Ectodermal cell (in vitro differentiated cells): Measurements from ENCODE around the gene PIK3R1.

Source experiments
- H3K27ac ChIP-seq: 2 replicates; pipeline ENCODE4 v1.7.0; 2013; ENCODE audit warnings: mild to moderate bottlenecking, low read depth, low read length; ENCODE audit not compliant: insufficient read depth, poor library complexity, severe bottlenecking
- H3K27me3 ChIP-seq: 2 replicates; pipeline ENCODE4 v1.7.0; 2013; ENCODE audit warnings: mild to moderate bottlenecking, low read length; ENCODE audit not compliant: insufficient read depth, control insufficient read depth, poor library complexity, severe bottlenecking
- H3K36me3 ChIP-seq: one replicate; pipeline ENCODE4 v1.7.0; 2013; ENCODE audit warnings: low read length; ENCODE audit not compliant: control insufficient read depth, insufficient read depth
- H3K4me1 ChIP-seq: one replicate; pipeline ENCODE4 v1.7.0; 2013; ENCODE audit warnings: low read length; ENCODE audit not compliant: control insufficient read depth, insufficient read depth
- H3K4me3 ChIP-seq: 2 replicates; pipeline ENCODE4 v1.7.0; 2013; ENCODE audit warnings: low read depth, low read length, control low read depth; ENCODE audit not compliant: insufficient read depth
- H3K9me3 ChIP-seq: 2 replicates; pipeline ENCODE4 v1.7.0; 2013; ENCODE audit warnings: mild to moderate bottlenecking, low read length, moderate library complexity; ENCODE audit not compliant: control insufficient read depth
- WGBS, 2 experiments: methylation state at CpG; one replicate each; pipeline ENCODE4 v1.1.7; 2013; ENCODE audit warnings: missing lambda C conversion rate in 2 of 2; 5-methylcytosine and 5-hydroxymethylcytosine counted together

The PIK3R1 gene

DNA sequence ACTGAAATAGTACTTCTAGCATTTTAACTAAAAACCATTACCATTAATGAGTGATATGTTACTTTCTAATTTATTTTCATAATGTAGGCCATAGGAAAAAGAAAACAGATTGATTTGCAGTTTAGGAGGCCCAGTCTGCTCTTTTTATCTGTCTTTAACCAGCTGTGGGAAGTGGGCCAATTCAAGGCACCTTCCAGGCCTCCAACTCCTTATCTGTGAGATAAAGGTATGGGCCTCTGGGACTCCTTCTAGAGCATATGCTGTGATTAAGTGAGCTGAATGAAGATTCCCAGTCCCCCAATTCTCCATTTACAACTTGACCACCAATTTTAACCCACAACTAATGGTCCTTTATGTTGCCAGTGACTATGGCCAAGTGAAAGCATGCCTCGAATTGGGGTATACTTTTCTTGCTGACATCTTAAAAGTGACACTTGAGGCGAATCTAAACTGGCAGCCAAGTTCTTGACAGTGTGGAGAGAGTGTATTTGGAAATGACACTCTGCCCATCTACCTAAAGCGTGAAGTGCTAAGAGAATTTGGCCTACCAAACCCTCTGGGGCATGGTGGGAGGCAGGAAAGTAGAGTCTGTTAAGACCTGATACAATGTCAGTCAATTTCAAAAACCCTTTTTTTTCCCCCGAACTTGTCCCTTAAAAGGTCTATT is 88.3 kb downstream of the PIK3R1 start:
- Histone ChIP-seq H3K4me1 (no peaks in the 10 kb centered on the region), H3K27me3 (no peaks in the 10 kb centered on the region), H3K27ac (no peak overlapping the region), H3K36me3 (no peaks in the 10 kb centered on the region), H3K4me3 (no peak overlapping the region), H3K9me3 (no peaks in the 10 kb centered on the region)
- WGBS, 2 experiments, result 89 to 96% methylated on average over 3 to 4 of the region's 4 CpGs

- 100% methylated on average over 1 to 2 of the region's 3 CpGs for WGBS, 2 experiments
- Histone ChIP-seq H3K27ac (no peak overlapping the region), H3K4me1 (no peaks in the 10 kb centered on the region), H3K36me3 (no peaks in the 10 kb centered on the region), H3K4me3 (no peak overlapping the region), H3K9me3 (no peaks in the 10 kb centered on the region), H3K27me3 (no peaks in the 10 kb centered on the region)
These were observed 89.0 kb downstream of the PIK3R1 start for GRCh38 chr5:68304421-68305052.

GRCh38 chr5:68305223-68305870 is 89.8 kb downstream of the PIK3R1 start:
- H3K27ac ChIP-seq, result no peak overlapping the region
- H3K36me3 ChIP-seq, result no peaks in the 10 kb centered on the region
- H3K4me3 ChIP-seq, result no peak overlapping the region
- no peaks in the 10 kb centered on the region for H3K9me3 ChIP-seq
- H3K27me3 ChIP-seq, result no peaks in the 10 kb centered on the region
- H3K4me1 ChIP-seq, result no peaks in the 10 kb centered on the region
- WGBS, 2 experiments, result 89 to 96% methylated on average over 1 of the region's 1 CpG

GRCh38 chr5:68306361-68307014 is 90.9 kb downstream of the PIK3R1 start:
- WGBS, 2 experiments, result 91 to 94% methylated on average over 7 of the region's 7 CpGs
- H3K4me3 ChIP-seq, result no peak overlapping the region
- no peaks in the 10 kb centered on the region for H3K9me3 ChIP-seq
- H3K27ac ChIP-seq, result no peak overlapping the region
- no peaks in the 10 kb centered on the region for H3K27me3 ChIP-seq
- no peaks in the 10 kb centered on the region for H3K4me1 ChIP-seq
- no peaks in the 10 kb centered on the region for H3K36me3 ChIP-seq

- no peaks in the 10 kb centered on the region for H3K27me3 ChIP-seq
- H3K36me3 ChIP-seq, result no peaks in the 10 kb centered on the region
- no peaks in the 10 kb centered on the region for H3K9me3 ChIP-seq
- H3K27ac ChIP-seq, result no peak overlapping the region
- 50 to 88% methylated on average over 1 to 2 of the region's 2 CpGs for WGBS, 2 experiments
- H3K4me1 ChIP-seq, result no peaks in the 10 kb centered on the region
- no peak overlapping the region for H3K4me3 ChIP-seq
These were observed 97.8 kb downstream of the PIK3R1 start for GRCh38 chr5:68313336-68313735.

- WGBS, 2 experiments, result 82 to 88% methylated on average over 2 of the region's 2 CpGs
- no peaks in the 10 kb centered on the region for H3K9me3 ChIP-seq
- H3K4me1 ChIP-seq, result no peaks in the 10 kb centered on the region
- H3K27ac ChIP-seq, result no peak overlapping the region
- no peak overlapping the region for H3K4me3 ChIP-seq
- no peaks in the 10 kb centered on the region for H3K27me3 ChIP-seq
- H3K36me3 ChIP-seq, result no peaks in the 10 kb centered on the region
These were observed 98.9 kb downstream of the PIK3R1 start for GRCh38 chr5:68314465-68314864.

DNA sequence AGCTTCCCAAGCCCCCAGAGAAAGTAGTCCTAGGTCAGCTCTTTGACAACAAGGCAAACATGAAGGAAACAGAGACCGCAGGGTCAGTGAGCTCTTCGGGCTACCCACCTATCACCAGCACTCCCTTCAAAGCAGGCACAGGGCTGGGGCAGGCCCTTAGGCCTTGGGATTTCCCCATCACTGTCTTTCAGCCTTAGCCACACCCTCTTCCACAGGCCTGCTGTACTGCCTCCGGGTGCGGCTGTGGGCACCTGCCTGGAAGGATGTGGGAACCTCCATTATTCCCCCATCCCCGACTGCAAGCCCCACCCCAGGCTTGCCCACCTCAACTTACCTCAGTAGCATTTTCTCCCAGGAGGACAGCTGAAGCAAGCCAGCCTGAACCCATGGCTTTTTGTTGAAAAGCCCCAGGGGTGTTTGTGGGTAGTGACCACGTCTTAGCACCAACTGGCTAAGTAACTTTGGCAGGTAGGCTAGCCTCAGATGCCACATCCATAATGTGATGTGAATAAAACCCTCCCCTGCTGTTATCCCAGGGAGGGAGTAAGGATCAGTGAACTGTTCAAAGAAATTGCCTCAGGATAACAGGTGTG is 100.2 kb downstream of the PIK3R1 start:
- no peak overlapping the region for H3K4me3 ChIP-seq
- WGBS, 2 experiments, result 89 to 93% methylated on average over 6 of the region's 6 CpGs
- no peaks in the 10 kb centered on the region for H3K4me1 ChIP-seq
- H3K36me3 ChIP-seq, result no peaks in the 10 kb centered on the region
- H3K9me3 ChIP-seq, result no peaks in the 10 kb centered on the region
- H3K27me3 ChIP-seq, result no peaks in the 10 kb centered on the region
- H3K27ac ChIP-seq, result no peak overlapping the region

DNA sequence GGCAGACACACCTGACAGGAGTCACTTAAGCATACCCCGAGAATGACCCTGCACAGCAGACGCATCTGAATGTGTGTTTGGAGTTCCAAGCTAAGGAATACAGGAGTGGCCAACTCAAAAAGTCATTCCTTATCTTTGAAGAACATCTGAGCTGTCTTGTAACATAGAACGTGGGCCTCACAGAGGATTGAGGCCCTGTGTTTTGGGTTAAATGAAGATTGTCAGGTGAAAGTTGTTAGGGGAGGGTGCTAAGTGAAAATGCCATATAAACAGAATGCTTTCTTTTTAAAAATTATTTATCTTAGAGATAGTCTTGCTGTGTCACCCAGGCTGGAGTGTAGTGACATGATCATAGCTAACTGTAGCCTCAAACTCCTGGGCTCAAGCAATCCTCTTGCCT is 100.9 kb downstream of the PIK3R1 start:
- H3K36me3 ChIP-seq, result no peaks in the 10 kb centered on the region
- no peak overlapping the region for H3K27ac ChIP-seq
- H3K4me1 ChIP-seq, result no peaks in the 10 kb centered on the region
- no peak overlapping the region for H3K4me3 ChIP-seq
- H3K27me3 ChIP-seq, result no peaks in the 10 kb centered on the region
- no peaks in the 10 kb centered on the region for H3K9me3 ChIP-seq
- 97 to 98% methylated on average over 3 of the region's 3 CpGs for WGBS, 2 experiments

- no peak overlapping the region for H3K4me3 ChIP-seq
- 93 to 97% methylated on average over 5 of the region's 5 CpGs for WGBS, 2 experiments
- no peaks in the 10 kb centered on the region for H3K36me3 ChIP-seq
- H3K4me1 ChIP-seq, result no peaks in the 10 kb centered on the region
- H3K27ac ChIP-seq, result no peak overlapping the region
- H3K27me3 ChIP-seq, result no peaks in the 10 kb centered on the region
- H3K9me3 ChIP-seq, result no peaks in the 10 kb centered on the region
These were observed 102.1 kb downstream of the PIK3R1 start for GRCh38 chr5:68317646-68318045.
